Measurements from ENCODE around the gene CTAG1A.

GRCh38 chrX:154602766-154603437, 18.0 kb downstream of the CTAG1A start:
- no peak for TF ChIP-seq CTCF (IDR thresholded peaks at IDR 0.05)
- TF ChIP-seq EZH2 (IDR thresholded peaks at IDR 0.05): no peak

All from neural progenitor cell (in vitro differentiated cells).